HG03457 (cell line): ENCODE data around the gene CCDC154.
"Not testable (repeated sequence)": the region's sequence is repeated elsewhere in the genome, so short reads cannot be mapped to it uniquely, and the experiment has no call there.

ENCODE experiments used
- ATAC-seq: cut with Tn5 transposase; IDR thresholded peaks from one replicate; pipeline ENCODE4 v1.9.1; 2021; ENCODE audit warnings: moderate number of reproducible peaks; ENCODE audit not compliant: unreplicated experiment

Gene CCDC154

GRCh38 chr16:1474082-1474795 is 29.9 kb upstream of the CCDC154 start:
- ATAC-seq: peak; percentile 22

- ATAC-seq: no peak
Measured at GRCh38 chr16:1472974-1473373, 28.6 kb upstream of the CCDC154 start.

GRCh38 chr16:1471569-1472194 is 27.3 kb upstream of the CCDC154 start:
- ATAC-seq: no peak

GRCh38 chr16:1470481-1471251 is 26.3 kb upstream of the CCDC154 start:
- no peak for ATAC-seq

- no peak for ATAC-seq
Measured at GRCh38 chr16:1469693-1470201, 25.4 kb upstream of the CCDC154 start.

- not testable (repeated sequence) for ATAC-seq
Measured at GRCh38 chr16:1469141-1469540, 24.8 kb upstream of the CCDC154 start.

- no peak for ATAC-seq
Measured at GRCh38 chr16:1468426-1468810, 24.1 kb upstream of the CCDC154 start.

GRCh38 chr16:1466968-1467521 is 22.7 kb upstream of the CCDC154 start:
- ATAC-seq: no peak

- ATAC-seq: no peak
Measured at GRCh38 chr16:1466054-1466453, 21.7 kb upstream of the CCDC154 start.

- no peak for ATAC-seq
Measured at GRCh38 chr16:1465567-1465915, 21.2 kb upstream of the CCDC154 start.

GRCh38 chr16:1464894-1465566 is 20.7 kb upstream of the CCDC154 start:
- ATAC-seq: no peak

GRCh38 chr16:1464196-1464893 is 20.0 kb upstream of the CCDC154 start:
- no peak for ATAC-seq

GRCh38 chr16:1461146-1461545 is 16.8 kb upstream of the CCDC154 start:
- ATAC-seq: no peak

- ATAC-seq: no peak
Measured at GRCh38 chr16:1460602-1461138, 16.3 kb upstream of the CCDC154 start.

- ATAC-seq: no peak
Measured at GRCh38 chr16:1459967-1460366, 15.6 kb upstream of the CCDC154 start.

- ATAC-seq: no peak
Measured at GRCh38 chr16:1458977-1459341, 14.6 kb upstream of the CCDC154 start.

- no peak for ATAC-seq
Measured at GRCh38 chr16:1458336-1458976, 14.1 kb upstream of the CCDC154 start.

GRCh38 chr16:1457489-1458245 is 13.3 kb upstream of the CCDC154 start:
- ATAC-seq: no peak

- no peak for ATAC-seq
Measured at GRCh38 chr16:1456951-1457350, 12.6 kb upstream of the CCDC154 start.
